Endothelial cell of hepatic sinusoid (primary cell): ENCODE data around the gene SFMBT1.

Experiments used
- in situ Hi-C: cut with HindIII; loops from 2 replicates; pipeline ENCODE4 v1.10.0; 2017; ENCODE audit warnings: low sequenced_read_pairs

SFMBT1 gene, protein sequence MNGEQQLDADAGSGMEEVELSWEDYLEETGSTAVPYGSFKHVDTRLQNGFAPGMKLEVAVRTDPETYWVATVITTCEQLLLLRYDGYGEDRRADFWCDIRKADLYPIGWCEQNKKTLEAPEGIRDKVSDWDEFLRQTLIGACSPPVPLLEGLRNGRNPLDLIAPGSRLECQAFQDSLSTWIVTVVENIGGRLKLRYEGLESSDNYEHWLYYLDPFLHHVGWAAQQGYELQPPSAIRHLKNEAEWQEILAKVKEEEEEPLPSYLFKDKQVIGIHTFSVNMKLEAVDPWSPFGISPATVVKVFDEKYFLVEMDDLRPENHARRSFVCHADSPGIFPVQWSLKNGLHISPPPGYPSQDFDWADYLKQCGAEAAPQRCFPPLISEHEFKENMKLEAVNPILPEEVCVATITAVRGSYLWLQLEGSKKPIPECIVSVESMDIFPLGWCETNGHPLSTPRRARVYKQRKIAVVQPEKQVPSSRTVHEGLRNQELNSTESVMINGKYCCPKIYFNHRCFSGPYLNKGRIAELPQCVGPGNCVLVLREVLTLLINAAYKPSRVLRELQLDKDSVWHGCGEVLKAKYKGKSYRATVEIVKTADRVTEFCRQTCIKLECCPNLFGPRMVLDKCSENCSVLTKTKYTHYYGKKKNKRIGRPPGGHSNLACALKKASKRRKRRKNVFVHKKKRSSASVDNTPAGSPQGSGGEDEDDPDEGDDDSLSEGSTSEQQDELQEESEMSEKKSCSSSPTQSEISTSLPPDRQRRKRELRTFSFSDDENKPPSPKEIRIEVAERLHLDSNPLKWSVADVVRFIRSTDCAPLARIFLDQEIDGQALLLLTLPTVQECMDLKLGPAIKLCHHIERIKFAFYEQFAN

DNA sequence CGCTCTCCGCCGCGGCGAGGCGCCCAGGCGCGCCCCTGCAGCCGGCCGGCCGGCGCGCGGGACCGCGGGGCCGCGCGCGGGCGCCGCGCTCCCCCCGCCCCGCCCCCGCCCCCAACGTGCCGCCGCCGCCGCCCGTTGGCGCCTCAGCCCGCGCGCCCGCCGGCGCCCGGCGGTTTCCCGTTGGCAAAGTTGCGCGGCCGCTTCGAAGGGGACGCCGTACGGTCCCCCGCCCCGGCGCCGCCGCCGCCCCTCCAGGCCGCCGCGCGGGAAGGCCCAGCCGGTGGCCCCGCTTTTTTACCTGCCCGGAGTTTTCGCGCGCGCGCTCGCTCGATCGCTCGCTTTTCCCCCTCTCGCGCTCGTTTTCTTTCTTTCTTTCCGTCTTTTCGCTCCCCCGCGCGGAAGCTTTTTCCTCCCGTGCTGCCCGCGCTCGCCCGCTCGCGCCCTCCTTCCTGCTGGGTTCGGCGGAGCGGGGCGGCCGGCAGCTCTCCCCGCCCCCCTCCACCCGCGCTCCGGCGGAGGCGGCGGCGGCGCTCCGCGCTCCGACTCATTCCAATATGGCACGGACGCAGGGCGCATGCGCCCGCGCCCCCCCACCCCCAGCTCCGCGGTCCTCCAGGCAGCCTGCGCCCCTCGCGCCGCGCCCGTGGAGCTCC lies at the start of gene SFMBT1:
Gene SFMBT1, minus strand, starts transcription at position 556 of the 653 bp plus-strand sequence. CDS start 76,945 bp downstream, outside the sequence.
- in situ Hi-C loops = no loop called here

DNA sequence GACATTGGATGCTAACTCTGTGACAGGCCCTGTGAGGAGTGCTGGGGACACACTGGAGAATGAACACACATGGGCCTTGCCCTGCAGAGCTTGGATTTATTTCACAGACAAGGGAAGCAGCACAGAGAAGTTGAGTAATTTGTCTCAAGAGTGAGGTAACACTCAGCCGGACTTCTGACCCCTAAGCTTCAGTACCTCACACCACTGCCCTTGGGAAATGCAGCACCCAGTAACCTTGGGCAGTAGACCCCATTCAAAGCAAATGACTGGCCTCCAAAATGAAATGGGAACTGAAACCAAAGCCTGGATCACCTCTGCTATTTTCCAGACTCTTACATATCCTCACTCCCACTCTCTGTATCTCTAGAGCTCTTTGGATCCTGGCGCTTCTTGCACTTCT lies 47.1 kb upstream of the SFMBT1 start:
- in situ Hi-C loops = no loop called here

DNA sequence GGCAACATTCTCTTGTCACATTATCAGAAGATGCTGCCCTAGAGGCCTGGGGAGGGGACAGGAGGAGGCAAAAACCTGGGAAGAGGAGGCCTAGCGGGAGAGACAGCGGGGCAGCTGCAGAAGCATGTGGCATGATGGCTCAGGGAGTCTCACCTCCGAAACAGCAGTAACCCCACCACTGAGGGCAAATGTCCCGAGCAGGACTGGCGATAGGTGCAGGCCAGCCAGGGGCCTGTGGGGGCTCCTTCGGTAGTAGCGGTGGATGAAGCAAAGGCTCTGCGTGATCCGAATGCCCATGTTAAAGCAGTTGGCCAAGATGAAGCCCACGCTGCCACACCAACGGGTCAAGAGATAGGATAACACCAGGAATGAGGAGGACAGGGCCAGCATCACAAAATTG lies 46.3 kb upstream of the SFMBT1 start:
- in situ Hi-C loops = no loop called here

DNA sequence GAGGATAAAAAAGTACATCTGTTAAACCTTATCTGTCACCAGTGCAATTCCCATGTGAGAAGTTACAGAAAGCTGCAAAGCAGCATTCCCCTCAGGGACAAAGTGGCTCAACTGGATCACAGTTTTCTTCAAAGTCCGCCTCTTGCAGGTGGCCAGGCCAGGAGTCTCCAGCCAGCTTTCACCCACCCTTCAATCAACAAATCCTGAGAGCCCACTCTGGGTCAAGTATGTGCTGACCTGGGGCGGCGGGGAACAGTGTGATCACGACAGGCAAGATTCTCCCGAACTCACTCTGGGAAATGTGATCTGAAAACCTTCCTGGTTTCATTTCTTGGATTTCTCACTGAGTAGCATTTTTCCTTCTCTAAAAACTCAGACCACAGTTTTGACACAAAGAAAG lies 45.1 kb upstream of the SFMBT1 start:
- in situ Hi-C loops = no loop called here

DNA sequence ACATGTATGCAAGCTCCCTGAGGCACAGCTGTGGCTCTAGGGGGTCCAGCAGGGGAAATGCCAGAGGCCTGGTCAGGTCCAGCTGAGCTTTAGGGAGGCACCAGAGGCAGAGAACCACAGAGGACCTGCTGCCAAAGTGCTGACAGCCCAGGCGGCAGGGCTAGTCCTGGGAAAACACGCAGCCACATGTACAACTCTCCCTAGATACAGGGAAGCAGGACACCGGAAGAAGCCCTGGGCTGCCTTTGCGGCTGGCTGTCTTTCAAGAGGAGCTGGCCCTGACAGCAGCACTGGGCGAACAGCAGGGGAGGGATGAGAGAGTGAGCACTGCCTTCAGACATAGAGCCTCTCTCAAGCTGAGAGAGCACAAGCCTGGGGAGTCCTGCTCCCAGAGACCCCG lies 43.6 kb upstream of the SFMBT1 start:
- in situ Hi-C loops = no loop called here

DNA sequence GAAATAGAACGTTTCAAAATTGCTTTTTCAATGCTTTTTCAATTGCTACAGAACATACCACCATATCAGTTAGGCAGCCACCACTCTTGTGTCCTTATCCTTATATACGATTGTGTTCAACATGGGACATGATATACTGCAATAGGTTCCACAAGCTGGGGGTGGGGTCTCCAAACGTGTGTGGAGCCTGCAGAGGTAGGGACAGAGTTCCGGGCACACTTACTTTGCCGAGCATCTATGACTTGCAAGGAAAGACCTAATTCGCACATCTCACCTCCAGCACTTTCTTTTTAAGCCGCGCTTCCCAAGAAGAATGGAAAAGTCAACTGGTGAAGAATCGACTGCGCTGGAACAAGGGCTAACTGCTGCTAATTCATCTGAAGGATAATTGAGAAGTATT lies 39.6 kb upstream of the SFMBT1 start:
- in situ Hi-C loops = no loop called here

DNA sequence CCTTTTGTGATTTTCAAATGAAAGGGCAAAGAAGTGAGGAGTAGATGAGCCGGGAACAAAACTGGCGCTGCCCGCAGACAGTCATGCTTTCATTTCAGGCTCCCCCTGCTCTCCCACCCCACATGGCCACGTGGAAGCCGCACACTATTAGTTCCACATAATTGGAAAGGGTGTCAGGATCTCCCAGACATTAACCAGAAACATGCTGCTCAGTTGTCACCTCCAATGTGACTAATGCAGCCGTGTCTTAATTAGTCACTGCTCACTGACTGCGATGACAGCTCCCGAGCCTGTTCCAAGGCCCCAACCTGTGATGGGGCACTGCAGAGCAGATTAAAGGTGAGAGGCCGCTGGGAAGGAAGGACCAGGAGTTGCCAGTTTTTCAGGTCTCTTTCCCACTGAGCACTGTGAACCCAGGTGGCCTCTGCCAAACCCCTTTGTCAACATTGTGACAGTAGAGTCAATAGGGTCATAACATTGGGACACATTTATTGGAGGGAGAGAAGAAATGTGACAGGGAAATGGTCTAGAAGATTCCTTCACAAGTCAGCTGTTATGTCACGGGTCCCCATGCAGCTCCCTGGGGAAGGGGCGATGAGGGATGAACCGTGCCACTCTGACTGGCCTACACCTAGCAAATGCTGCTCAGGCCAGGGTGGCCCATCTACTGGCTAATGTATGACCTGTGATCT lies 38.6 kb upstream of the SFMBT1 start:
- in situ Hi-C loops = no loop called here

DNA sequence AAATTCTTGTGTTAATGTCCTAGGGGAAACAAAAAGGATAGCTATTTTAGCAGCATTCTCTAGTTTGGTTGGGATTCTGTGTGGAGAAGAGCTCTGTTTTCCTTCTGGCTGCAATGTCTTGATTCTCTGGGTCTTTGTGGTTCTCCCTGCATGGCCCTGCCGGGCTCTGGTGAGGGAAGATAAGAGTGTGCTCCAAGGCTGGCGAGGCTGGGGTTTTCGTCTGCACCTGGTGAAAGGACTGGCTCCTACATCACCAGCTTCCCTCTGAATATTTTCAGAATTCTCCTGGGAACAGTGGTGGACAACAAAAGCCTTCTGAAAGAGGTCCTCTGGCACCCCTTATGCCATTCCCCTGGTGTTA lies 38.1 kb upstream of the SFMBT1 start:
- in situ Hi-C loops = no loop called here

DNA sequence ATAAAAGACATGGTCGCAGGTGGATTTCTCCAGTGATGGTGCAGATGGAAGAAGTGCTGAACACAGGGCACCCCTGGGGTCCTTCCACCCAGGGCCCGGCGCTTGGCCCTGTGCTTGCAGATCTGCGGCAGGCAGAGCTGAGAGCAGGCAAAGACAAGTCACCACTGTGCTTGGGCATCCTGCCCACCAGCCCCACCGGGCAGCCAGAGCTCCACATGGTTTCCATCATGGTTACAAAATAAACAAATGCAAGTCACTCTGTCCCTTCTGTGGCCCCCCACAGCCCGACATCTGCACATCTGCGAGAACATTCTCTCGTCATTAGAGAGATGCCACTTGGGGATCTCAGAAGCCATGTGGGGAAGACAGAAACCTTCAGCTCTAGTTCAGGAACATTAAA lies 37.6 kb upstream of the SFMBT1 start:
- in situ Hi-C loops = no loop called here

DNA sequence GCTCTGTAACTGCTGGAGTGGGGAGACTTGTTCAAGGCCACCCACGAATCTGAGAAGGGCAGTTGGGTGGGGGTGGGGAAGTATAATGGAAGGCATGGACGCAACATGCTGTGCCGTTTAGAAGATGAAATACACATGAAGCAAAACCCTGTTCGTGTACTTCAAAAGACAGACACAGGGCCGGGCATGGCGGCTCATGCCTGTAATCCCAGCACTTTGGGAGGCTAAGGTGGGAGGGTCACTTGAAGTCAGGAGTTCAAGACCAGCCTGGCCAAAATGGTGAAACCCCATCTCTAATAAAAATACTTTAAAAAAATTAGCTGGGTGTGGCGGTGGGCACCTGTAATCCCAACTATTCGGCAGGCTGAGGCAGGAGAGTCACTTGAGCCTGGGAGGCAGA lies 36.9 kb upstream of the SFMBT1 start:
- in situ Hi-C loops = no loop called here

DNA sequence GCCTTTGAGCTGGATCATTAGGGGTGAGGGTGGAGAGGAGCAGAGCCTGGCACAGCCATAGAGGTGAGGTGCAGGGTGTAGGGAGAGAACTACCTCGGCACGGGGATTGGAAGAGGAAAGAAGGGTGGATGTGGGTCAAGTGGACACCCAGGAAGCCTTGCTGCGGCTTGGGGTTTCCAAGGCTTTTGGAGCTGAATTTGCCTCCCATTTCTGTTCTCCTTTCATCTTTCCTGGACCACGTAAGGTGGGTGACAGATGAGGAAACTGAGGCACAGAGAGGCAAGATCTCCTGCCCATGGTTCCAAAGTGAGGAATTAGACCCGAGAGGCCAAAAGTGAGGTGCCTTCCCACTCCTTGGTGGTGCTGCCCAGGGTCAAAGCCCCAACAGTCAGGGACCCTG lies 35.4 kb upstream of the SFMBT1 start:
- in situ Hi-C loops = no loop called here

DNA sequence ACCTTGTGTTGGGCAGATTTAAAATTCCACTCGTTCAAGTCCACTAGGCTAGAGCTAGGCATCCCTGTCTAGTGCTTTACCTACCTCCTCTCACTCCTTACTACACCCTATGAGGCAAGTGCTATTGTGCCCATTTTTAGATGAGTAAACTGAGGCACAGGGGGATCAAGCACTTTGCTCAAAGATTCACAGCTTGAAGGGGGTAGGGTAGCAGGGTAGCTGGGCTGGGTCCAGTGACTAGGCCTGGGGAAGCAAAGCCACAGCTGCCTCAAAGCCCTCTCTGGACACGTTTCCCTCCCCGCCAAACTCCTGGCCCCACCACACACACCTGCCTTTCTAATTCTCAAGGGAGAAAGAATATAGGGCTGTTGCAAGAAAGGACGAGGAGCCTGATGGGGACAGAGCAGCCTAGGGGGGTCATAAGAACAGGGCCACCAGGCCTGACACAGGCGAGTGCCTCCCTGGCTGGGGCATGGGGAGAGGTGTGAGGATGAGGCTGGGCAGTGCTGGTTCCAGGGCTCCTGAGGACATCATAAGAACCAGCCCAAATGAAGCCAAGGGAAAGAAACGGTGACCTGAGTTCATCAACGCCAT lies 34.8 kb upstream of the SFMBT1 start:
- in situ Hi-C loops = no loop called here

DNA sequence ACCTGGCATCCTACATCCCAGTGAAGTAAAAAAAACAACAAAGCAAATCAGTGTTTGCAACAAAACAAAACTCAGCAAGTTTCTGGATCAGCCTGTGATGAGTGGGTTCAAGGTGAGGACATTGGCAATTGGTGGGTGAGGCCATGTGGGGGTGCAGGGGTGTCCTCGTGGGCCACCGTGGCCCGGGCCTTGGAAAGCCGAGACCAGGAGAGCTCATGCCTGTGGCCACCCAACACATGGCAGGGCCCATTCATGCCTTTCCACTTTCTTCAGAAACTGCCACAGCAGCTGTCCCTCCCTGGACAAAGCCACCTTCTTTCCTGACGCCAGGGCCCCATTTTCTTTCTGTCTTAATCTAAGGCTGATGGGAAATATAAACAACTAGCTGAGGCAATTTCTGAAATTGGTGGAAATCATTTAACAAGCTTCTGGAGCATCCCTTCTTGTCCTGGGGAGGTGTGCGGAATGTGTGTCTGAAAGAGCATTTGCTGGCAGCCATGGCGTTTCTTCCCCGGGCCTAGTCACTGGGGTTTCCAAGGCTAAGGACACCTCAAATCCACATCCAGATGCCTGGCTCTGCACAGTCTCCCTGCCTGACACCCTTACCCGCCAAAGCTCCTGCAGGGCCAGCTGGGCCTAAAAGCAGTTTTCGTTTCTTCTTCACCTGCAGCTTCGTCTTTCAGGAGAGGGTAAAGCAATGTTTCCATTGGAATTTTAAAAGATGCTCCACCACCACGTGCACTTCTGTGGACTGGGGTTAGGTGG lies 34.1 kb upstream of the SFMBT1 start:
- in situ Hi-C loops = no loop called here

DNA sequence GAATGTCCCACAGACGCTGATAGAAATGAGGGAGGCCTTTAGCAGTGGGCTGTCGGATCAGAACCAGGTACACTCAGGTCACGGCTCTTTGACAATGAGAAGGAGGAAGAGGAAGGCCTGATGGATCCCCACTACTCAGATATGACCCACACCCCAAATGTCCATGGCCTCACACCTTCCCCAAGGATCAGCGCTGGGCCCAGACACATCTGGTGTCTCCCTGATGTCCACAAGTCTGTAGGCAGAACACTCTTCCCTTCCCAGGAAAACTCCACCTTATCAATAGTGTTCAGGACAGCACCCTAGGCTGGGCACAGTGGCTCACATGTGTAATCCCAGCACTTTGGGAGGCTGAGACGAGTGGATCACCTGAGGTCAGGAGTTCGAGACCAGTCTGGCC lies 33.3 kb upstream of the SFMBT1 start:
- in situ Hi-C loops = no loop called here

DNA sequence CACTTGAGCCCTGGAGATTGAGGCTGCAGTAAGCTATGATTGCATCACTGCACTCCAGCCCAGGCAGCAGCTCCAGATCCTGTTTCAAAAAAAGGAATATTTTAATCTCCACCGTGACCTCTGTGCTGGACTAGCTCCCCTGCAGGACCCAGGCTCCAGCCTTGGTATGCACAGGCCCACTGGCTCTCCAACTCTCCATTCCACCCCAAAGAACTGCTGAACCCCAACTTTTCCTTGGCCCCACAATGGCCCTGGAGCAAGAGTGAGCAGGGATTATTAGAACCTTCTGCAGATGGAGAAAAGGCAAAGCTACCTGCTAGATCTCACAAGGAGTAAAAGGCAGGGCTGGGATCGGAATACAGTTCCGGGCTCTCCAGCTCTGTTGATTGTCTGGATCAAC lies 32.8 kb upstream of the SFMBT1 start:
- in situ Hi-C loops = no loop called here

DNA sequence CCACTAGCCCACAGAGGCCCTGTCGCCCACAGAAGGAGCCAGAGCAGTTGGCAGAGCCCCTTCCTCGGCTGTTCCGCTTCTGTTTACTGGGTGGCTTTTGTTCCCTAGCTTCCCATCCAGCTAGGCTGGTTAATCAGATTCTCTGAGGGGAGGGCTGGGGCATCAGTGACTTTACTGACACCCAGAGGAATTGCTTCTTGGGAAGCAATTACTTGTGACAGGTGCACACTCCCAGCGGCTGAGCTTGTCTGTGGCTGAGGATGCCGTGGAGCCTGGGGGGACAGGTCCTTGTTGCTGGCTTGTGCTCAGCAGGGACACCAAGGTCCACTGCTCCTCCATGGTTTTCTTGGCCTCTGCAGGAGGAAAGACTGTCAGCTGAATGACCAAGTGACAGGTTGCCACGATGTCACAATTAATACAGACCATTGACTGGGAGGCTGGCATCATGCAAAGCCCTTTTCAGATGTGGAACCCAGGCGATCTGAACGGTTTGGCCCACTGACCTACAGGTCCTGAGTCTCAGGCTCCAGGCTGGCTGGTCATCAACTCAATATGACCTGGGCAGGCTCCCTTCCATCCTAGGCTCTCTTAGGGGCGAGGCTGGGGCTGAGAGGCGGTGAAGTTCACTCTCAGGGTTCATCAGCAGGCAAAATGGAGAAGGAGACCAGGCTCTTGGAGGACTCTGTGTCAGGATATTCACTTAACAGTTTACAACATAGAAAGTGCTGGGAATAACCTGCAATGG lies 31.8 kb upstream of the SFMBT1 start:
- in situ Hi-C loops = no loop called here

DNA sequence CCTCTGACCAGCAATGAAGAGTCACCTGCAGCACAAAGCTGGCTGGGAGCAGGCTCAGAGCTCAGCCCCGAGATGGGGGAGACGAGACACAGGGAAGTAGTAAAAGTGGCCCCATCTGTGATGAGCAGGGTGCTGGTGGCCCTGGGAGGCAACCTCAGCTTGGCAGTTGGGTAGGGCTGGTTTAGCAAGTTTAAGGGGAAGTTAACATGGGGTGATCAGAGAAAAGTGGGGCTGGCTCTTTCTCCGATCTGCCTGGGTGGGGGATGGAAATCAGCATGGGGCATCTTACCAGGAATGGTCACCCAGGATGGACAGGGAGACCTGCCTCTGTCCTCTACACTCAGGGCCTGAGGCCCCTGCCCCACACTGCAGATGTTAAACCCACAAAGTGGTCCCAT lies 29.9 kb upstream of the SFMBT1 start:
- in situ Hi-C loops = no loop called here

DNA sequence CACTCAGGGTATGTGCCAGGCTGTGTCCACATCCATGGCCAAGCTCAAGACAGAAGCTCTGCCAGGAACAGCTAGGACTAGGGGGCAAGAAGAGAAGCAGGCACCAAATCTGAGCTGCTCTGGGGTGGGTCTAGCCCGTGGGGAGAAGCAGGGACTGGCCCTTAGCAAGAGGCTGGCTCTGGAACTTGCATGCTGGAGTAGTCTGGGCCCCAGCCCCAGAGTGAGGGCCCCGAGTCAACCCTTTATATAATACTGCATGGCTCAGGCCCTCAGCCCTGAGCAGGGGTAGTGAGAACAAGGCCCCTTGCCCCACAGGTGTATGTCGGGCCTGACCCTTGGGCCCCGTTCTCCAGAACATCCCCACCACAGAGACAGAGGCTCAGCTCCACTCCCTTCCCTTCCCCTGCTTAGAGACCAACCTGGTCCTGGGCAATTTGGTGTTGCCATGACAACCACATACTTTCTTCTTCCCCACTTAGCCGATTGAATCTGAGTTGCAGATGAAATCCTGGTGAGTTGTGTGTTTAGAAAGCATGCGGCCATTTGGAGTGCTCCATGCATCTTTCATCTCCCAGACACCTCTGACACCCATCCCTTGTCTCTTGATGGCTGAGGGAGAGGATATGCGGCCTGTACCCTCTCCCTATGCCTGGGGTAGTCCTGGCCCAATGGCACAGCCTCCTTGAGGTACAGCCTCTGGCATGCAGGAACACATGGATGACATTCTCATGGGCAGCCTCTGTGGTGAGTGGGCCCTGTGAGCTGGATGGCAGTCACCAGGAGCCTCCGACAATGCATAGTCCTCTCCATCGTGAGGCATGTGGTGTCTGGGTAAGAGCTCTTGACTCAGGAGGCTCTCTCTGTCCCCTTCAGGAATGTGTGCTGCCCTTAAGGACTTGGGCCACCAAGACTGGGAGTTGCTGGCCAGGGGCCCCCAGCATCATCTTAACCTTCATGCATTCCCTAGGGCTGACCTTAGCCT lies 29.2 kb upstream of the SFMBT1 start:
- in situ Hi-C loops = no loop called here
